ENCODE results near the gene MYZAP.

- no peak for TF ChIP-seq CTCF (conservative IDR thresholded peaks at IDR 0.05; ENCODE audit: low read depth, low read length)
- no peak for TF ChIP-seq EZH2 (IDR thresholded peaks at IDR 0.05; ENCODE audit: borderline replicate concordance, low read depth, low read length, poor library complexity, severe bottlenecking)
Observed at GRCh38 chr15:57619746-57620145, 28.0 kb downstream of the MYZAP start.
